ENCODE data around the gene HSPA14.

The HSPA14 gene

GRCh38 chr10:14838582-14839304 lies 637 bp downstream of the HSPA14 start:
- TF ChIP-seq CTCF (IDR thresholded peaks at IDR 0.05; ENCODE audit: low read depth, low read length) = no peak
- no peak for DNase-seq (ENCODE audit: extremely low read depth, low read depth)

GRCh38 chr10:14839305-14839695 lies 1.2 kb downstream of the HSPA14 start:
- no peak for TF ChIP-seq CTCF (IDR thresholded peaks at IDR 0.05; ENCODE audit: low read depth, low read length)

GRCh38 chr10:14840178-14840577 lies 2.1 kb downstream of the HSPA14 start:
- DNase-seq (ENCODE audit: extremely low read depth, low read depth) = no peak
- no peak for TF ChIP-seq CTCF (IDR thresholded peaks at IDR 0.05; ENCODE audit: low read depth, low read length)

More at GRCh38 chr10:14839305-14839695, 1.2 kb downstream of the HSPA14 start:
- DNase-seq (ENCODE audit: extremely low read depth, low read depth) = no peak

- DNase-seq (ENCODE audit: extremely low read depth, low read depth) = no peak
- no peak for TF ChIP-seq CTCF (IDR thresholded peaks at IDR 0.05; ENCODE audit: low read depth, low read length)
Observed at GRCh38 chr10:14843327-14843988, 5.4 kb downstream of the HSPA14 start.

GRCh38 chr10:14844948-14845347 lies 6.8 kb downstream of the HSPA14 start:
- no peak for DNase-seq (ENCODE audit: extremely low read depth, low read depth)
- no peak for TF ChIP-seq CTCF (IDR thresholded peaks at IDR 0.05; ENCODE audit: low read depth, low read length)

GRCh38 chr10:14852236-14852635 lies 14.1 kb downstream of the HSPA14 start:
- DNase-seq (ENCODE audit: extremely low read depth, low read depth) = no peak
- TF ChIP-seq CTCF (IDR thresholded peaks at IDR 0.05; ENCODE audit: low read depth, low read length) = no peak

- DNase-seq (ENCODE audit: extremely low read depth, low read depth) = no peak
- TF ChIP-seq CTCF (IDR thresholded peaks at IDR 0.05; ENCODE audit: low read depth, low read length) = no peak
Observed at GRCh38 chr10:14855453-14855852, 17.3 kb downstream of the HSPA14 start.
